CD4-positive, alpha-beta T cell (primary cell): ENCODE results near the gene SOCS6. TPM values are rescaled to one million over a fixed set of nuclear protein-coding genes. Genes with fewer than 3 reads are reported as not detected.

Experiments
- ATAC-seq: fragments of 200-7000 bp; cut with Tn5 transposase; one replicate; pipeline ENCODE4 v1.10.0; 2022; ENCODE audit warnings: mild to moderate bottlenecking; ENCODE audit not compliant: poor library complexity
- CTCF ChIA-PET: fragments of 350-600 bp; sonication (Branson Sonifier 250); formaldehyde crosslinking; loops from one replicate; lab custom pipeline; 2021; ENCODE audit warnings: antibody characterized with exemption, inconsistent platforms; lab: Charles Lee
- POLR2A ChIA-PET: fragments of 350-600 bp; sonication (Branson Sonifier 250); formaldehyde crosslinking; loops from one replicate; lab custom pipeline; 2021; ENCODE audit warnings: antibody characterized with exemption, inconsistent platforms; lab: Charles Lee
- DNase-seq, 14 experiments: peaks; one replicate each; pipeline ENCODE4 v3.0.0-alpha.2; 2013 to 2020; ENCODE audit warnings: mixed read lengths in 2 of 14
- H3K27ac ChIP-seq, 2 donors: one replicate each; pipeline versions ENCODE4 v1.5.1 to v1.7.0; 2013; ENCODE audit warnings: low read length in 2 of 2, low read depth in 1 of 2, mild to moderate bottlenecking in 1 of 2
- H3K27me3 ChIP-seq, 2 experiments: 1 replicate in 1 of 2; 2 replicates in 1 of 2; pipeline versions ENCODE4 v1.6.1 to v1.7.0; 2013; ENCODE audit warnings: low read length in 2 of 2, control low read depth in 1 of 2, mild to moderate bottlenecking in 1 of 2, moderate library complexity in 1 of 2; ENCODE audit not compliant: insufficient read depth in 2 of 2, control insufficient read depth in 1 of 2
- H3K36me3 ChIP-seq: one replicate; pipeline ENCODE4 v1.6.1; 2013; ENCODE audit warnings: low read length, control low read depth; ENCODE audit not compliant: insufficient read depth
- H3K4me1 ChIP-seq: one replicate; pipeline ENCODE4 v1.6.1; 2013; ENCODE audit warnings: low read length, control low read depth; ENCODE audit not compliant: insufficient read depth
- H3K4me3 ChIP-seq: one replicate; pipeline ENCODE4 v1.5.1; 2013; ENCODE audit warnings: mild to moderate bottlenecking, low read length, moderate library complexity
- H3K9me3 ChIP-seq, 2 experiments: 1 replicate in 1 of 2; 2 replicates in 1 of 2; pipeline versions ENCODE4 v1.6.1 to v1.7.0; 2013; ENCODE audit warnings: low read length in 2 of 2, mild to moderate bottlenecking in 2 of 2, control low read depth in 1 of 2, moderate library complexity in 1 of 2; ENCODE audit not compliant: control insufficient read depth in 1 of 2, insufficient read depth in 1 of 2
- H3K27ac Mint-ChIP-seq: one replicate; pipeline ENCODE4 v1.8.0; 2020; ENCODE audit warnings: mixed read lengths
- H3K27me3 Mint-ChIP-seq: one replicate; pipeline ENCODE4 v1.8.0; 2021; ENCODE audit warnings: mixed read lengths
- H3K36me3 Mint-ChIP-seq: one replicate; pipeline ENCODE4 v1.8.0; 2021; ENCODE audit warnings: low read depth, mixed read lengths
- H3K4me1 Mint-ChIP-seq: one replicate; pipeline ENCODE4 v1.8.0; 2021; ENCODE audit warnings: low read depth, mixed read lengths
- H3K4me3 Mint-ChIP-seq: one replicate; pipeline ENCODE4 v1.8.0; 2020; ENCODE audit warnings: mild to moderate bottlenecking, mixed read lengths
- H3K9me3 Mint-ChIP-seq: one replicate; pipeline ENCODE4 v1.8.0; 2020; ENCODE audit warnings: mixed read lengths
- intact Hi-C, 2 experiments: fragments of 100-400 bp; cut with DNase I in 1 of 2; cut with micrococcal nuclease in 1 of 2; formaldehyde crosslinking; loops; one replicate each; pipeline versions ENCODE4 v1.15.1 to v1.9.0; 2023 to 2025; cut with DNase I, micrococcal nuclease
- total RNA-seq, 174 experiments: library from RNA in 2 of 174; stranded (reverse) in 2 of 174; gene quantifications; one replicate each; pipeline ENCODE4 v1.2.3 and lab custom pipeline; 2021 to 2026
- TF ChIP-seq, protein P1 (sequence below): fragments of 200-600 bp; IDR thresholded peaks from one replicate; pipeline ENCODE4 v1.8.0; 2022; ENCODE audit warnings: antibody characterized with exemption, mild to moderate bottlenecking

The SOCS6 gene
- total RNA-seq, 2 experiments from 2014 or later, result 1.8 to 2.5 TPM

DNA sequence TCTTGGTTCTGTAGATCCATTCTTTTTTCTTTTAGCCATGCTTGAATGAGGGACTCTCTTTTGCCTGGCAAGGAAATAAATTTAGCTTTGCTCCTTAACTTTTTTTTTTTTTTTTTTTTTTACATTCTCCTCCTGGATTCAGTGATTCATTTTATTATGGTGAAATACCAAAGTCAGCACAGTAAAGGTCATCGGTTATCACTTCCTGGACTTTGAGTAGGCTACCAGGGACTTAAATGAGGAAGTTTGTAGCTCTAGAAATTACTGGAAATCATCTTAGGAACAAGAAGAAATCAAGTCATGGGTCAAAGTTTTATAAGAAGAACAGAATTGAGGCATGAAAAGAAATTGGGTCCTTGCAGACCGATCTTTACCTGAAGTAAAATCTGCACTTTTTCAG lies 75.0 kb downstream of the SOCS6 start:
- Mint-ChIP-seq H3K27me3 (peaks cover 20% of the 10 kb centered on the region), H3K4me3 (no peak overlapping the region), H3K4me1 (no peaks in the 10 kb centered on the region), H3K9me3 (no peaks in the 10 kb centered on the region), H3K36me3 (no peaks in the 10 kb centered on the region), H3K27ac (no peak overlapping the region)
- H3K9me3 ChIP-seq, result no peaks in the 10 kb centered on the region
- TF ChIP-seq, protein P1, sequence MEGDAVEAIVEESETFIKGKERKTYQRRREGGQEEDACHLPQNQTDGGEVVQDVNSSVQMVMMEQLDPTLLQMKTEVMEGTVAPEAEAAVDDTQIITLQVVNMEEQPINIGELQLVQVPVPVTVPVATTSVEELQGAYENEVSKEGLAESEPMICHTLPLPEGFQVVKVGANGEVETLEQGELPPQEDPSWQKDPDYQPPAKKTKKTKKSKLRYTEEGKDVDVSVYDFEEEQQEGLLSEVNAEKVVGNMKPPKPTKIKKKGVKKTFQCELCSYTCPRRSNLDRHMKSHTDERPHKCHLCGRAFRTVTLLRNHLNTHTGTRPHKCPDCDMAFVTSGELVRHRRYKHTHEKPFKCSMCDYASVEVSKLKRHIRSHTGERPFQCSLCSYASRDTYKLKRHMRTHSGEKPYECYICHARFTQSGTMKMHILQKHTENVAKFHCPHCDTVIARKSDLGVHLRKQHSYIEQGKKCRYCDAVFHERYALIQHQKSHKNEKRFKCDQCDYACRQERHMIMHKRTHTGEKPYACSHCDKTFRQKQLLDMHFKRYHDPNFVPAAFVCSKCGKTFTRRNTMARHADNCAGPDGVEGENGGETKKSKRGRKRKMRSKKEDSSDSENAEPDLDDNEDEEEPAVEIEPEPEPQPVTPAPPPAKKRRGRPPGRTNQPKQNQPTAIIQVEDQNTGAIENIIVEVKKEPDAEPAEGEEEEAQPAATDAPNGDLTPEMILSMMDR, result no peak
- intact Hi-C loops, result no loop called here
- no peak for ATAC-seq
- no peak overlapping the region for H3K27ac ChIP-seq
- no peak for DNase-seq
- CTCF ChIA-PET, result no interaction called here
- no peaks in the 10 kb centered on the region for H3K4me1 ChIP-seq
- H3K27me3 ChIP-seq, result no peaks in the 10 kb centered on the region
- no peaks in the 10 kb centered on the region for H3K36me3 ChIP-seq
- POLR2A ChIA-PET, result no interaction called here
- no peak overlapping the region for H3K4me3 ChIP-seq

DNA sequence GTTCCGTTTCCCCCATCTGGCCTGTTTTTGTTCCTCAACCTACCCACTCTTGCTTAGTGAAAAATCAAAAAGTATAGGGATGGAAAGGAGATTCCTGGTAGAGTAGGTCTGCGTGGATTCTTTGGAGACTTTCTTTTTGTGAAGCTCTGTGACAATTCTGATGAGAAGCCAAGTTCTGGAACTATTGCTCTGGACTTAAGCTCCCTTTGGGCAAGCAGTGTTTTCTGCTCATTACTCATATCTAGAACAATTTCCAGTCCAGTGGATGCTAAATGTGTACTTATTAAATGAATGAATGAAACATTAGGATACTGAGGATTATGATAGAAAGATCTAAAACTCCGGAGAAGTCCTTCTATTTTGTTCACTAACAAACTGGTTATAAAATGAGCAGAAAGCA lies 76.5 kb downstream of the SOCS6 start:
- no peaks in the 10 kb centered on the region for H3K27me3 ChIP-seq
- H3K4me1 ChIP-seq, result no peaks in the 10 kb centered on the region
- no peak overlapping the region for H3K27ac ChIP-seq
- H3K36me3 ChIP-seq, result no peaks in the 10 kb centered on the region
- H3K9me3 ChIP-seq, result no peaks in the 10 kb centered on the region
- ATAC-seq, result no peak
- H3K9me3 Mint-ChIP-seq, result no peaks in the 10 kb centered on the region
- H3K4me1 Mint-ChIP-seq, result no peaks in the 10 kb centered on the region
- no peak overlapping the region for H3K4me3 ChIP-seq
- TF ChIP-seq, protein P1, result no peak
- H3K36me3 Mint-ChIP-seq, result no peaks in the 10 kb centered on the region
- no peak for DNase-seq
- POLR2A ChIA-PET, result no interaction called here
- no peak overlapping the region for H3K4me3 Mint-ChIP-seq
- H3K27ac Mint-ChIP-seq, result no peak overlapping the region
- peaks cover 26% of the 10 kb centered on the region for H3K27me3 Mint-ChIP-seq
- CTCF ChIA-PET, result interaction anchor here (1.1 kb wide), 1 partner anchor 8 kb away, joined by 3 read pairs; no protein-coding TSS in a partner anchor
- intact Hi-C loops, result no loop called here

DNA sequence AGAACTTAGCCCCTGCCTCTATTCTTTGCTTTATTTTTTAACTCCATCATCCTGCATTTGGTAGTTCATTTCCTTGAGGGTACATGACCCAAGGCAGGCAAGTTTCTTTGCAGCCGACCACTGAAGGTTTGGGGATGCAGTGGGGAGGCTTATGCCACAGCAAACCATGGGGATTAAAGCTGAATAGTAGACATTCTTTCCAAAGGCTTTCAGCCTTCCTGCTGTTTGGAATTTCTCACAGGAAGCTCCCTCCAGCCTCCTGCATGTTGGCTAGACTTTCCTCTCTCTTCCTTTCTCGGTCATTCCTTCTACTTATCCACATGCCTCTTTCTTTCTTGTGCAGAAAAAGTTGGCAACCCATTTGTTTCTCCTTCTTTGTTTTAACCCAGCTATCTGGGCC lies 77.3 kb downstream of the SOCS6 start:
- Mint-ChIP-seq H3K9me3 (no peaks in the 10 kb centered on the region), H3K4me3 (no peak overlapping the region), H3K27me3 (peaks cover 31% of the 10 kb centered on the region), H3K36me3 (no peaks in the 10 kb centered on the region), H3K27ac (no peak overlapping the region), H3K4me1 (no peaks in the 10 kb centered on the region)
- ChIA-PET CTCF (interaction anchor here (1.1 kb wide), 1 partner anchor 9 kb away, joined by 3 read pairs; no protein-coding TSS in a partner anchor), POLR2A (no interaction called here)
- intact Hi-C loops, result no loop called here
- Histone ChIP-seq H3K4me1 (no peaks in the 10 kb centered on the region), H3K36me3 (no peaks in the 10 kb centered on the region), H3K9me3 (no peaks in the 10 kb centered on the region), H3K27ac (no peak overlapping the region), H3K4me3 (no peak overlapping the region), H3K27me3 (no peaks in the 10 kb centered on the region)
- no peak for DNase-seq
- ATAC-seq, result no peak
- TF ChIP-seq, protein P1, result no peak
